Osteocyte (in vitro differentiated cells): Measurements from ENCODE around the gene IFIT2. TPM values are rescaled to one million over a fixed set of nuclear protein-coding genes. Genes with fewer than 3 reads are reported as not detected.
A peak's percentile ranks its signal among the peaks of the same experiment; 100 is the strongest.

ENCODE experiments used
- DNase-seq: peaks from one replicate; pipeline ENCODE4 v3.0.0; 2021; ENCODE audit warnings: mixed read lengths; ENCODE audit not compliant: unreplicated experiment; ENCODE audit errors: extremely low spot score
- H3K27ac Mint-ChIP-seq: one replicate; pipeline ENCODE4 v1.8.0; 2021; ENCODE audit warnings: mild to moderate bottlenecking, mixed read lengths; ENCODE audit not compliant: unreplicated experiment
- H3K27me3 Mint-ChIP-seq: one replicate; pipeline ENCODE4 v1.8.0; 2021; ENCODE audit warnings: mixed read lengths; ENCODE audit not compliant: unreplicated experiment
- H3K36me3 Mint-ChIP-seq: one replicate; pipeline ENCODE4 v1.8.0; 2021; ENCODE audit warnings: mixed read lengths; ENCODE audit not compliant: unreplicated experiment
- H3K4me1 Mint-ChIP-seq: one replicate; pipeline ENCODE4 v1.8.0; 2021; ENCODE audit warnings: mixed read lengths; ENCODE audit not compliant: unreplicated experiment
- H3K4me3 Mint-ChIP-seq: one replicate; pipeline ENCODE4 v1.8.0; 2021; ENCODE audit warnings: mild to moderate bottlenecking, moderate library complexity, mixed read lengths; ENCODE audit not compliant: unreplicated experiment
- H3K9me3 Mint-ChIP-seq: one replicate; pipeline ENCODE4 v1.8.0; 2021; ENCODE audit warnings: mixed read lengths; ENCODE audit not compliant: unreplicated experiment
- CTCF ChIP-seq: fragments of 200-600 bp; sonication (generic); IDR thresholded peaks from 2 replicates; pipeline ENCODE4 v1.5.0; 2021; ENCODE audit warnings: antibody characterized with exemption, mild to moderate bottlenecking, moderate library complexity
- total RNA-seq: library from RNA; stranded (reverse); gene quantifications from 2 replicates; pipeline ENCODE4 v1.2.1, GENCODE V29; 2021

IFIT2 gene
- total RNA-seq, 1 donor from 2014 or later: 8.8 TPM

DNA sequence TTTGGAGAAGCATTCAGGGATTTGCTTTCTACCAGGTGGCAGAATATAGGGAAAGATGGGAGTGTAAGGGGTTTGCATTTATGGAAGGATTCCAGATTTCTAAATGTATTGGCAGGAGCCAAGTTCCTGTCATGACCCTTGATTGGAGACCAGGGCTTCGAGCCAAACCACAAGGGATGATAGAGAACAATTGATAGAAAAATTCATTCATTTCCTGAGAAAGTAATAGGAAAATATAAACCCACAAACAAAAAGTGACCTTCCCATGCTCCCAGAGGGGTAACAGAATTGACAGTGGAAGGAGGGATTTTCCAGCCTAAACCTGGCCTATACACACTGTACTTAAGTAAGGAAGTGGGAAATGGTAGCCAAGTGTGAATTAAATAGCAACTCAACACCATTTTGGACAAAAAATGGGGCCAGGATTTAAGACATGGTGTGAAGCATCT, 22.4 kb upstream of the IFIT2 start:
- TF ChIP-seq CTCF: no peak
- H3K9me3 Mint-ChIP-seq: peaks cover 5% of the 10 kb centered on the region
- DNase-seq: no peak
- no peaks in the 10 kb centered on the region for H3K36me3 Mint-ChIP-seq
- H3K4me1 Mint-ChIP-seq: peaks cover 90% of the 10 kb centered on the region
- no peaks in the 10 kb centered on the region for H3K27me3 Mint-ChIP-seq
- H3K4me3 Mint-ChIP-seq: peak overlapping the region; percentile 5
- H3K27ac Mint-ChIP-seq: peak overlapping the region; percentile 91

DNA sequence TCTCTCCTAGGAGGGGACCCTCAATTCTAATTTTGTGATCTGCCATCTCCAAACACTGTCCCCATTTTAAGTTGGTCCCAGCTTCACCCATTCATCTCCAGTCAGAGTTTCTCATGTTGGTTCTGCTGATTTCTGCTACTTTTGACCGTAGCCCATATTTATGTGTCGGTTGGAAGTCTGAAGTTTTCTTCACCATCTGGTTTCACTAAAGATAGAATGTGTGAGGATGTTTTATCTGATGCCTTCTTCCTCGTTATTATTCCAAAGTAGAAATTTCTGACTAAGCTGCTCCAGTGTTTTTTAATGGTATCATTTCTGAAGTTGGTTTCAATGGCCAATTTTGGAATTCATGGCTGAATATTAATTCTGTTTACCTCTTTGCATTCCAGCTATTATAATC, 21.3 kb upstream of the IFIT2 start:
- peaks cover 5% of the 10 kb centered on the region for H3K9me3 Mint-ChIP-seq
- no peak for TF ChIP-seq CTCF
- peak overlapping the region; percentile 70 for H3K27ac Mint-ChIP-seq
- DNase-seq: no peak
- H3K4me1 Mint-ChIP-seq: peaks cover 90% of the 10 kb centered on the region
- H3K27me3 Mint-ChIP-seq: no peaks in the 10 kb centered on the region
- no peak overlapping the region for H3K4me3 Mint-ChIP-seq
- H3K36me3 Mint-ChIP-seq: no peaks in the 10 kb centered on the region

DNA sequence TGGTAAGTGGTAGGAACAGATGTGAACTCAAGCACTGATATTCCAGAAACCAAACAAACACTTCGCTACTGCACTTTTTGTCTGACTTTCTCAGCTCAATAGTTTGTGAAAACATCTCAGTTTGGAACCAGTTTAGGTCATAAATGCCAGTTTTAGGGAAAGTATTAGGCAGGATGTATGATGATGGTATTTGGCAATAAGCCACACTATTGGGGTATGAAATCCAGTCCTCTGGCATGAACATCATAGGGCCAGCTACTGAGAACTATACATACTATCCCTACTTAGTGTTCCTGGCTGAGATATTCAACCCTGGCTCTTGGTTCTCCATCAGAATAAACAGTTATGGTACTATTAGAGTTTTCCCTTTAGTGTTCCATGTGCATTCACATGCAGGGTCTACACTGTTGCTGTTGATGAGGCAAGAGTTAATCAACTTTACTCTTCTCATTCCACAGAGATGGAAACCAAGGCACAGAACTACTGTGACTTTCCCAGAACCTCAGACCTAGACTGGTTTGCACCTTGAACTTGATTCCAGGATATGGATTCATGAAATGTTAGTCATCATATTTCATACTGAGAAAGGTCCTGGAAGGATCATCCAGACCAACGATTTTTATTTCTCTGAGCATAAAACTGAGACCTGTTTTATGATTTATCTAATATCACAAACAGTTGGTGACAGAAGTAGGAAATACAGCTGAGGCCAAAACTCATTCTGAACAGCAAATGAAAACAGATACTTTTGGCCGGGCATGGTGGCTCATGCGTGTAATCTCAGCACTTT, 20.0 kb upstream of the IFIT2 start:
- peaks cover 5% of the 10 kb centered on the region for H3K9me3 Mint-ChIP-seq
- peaks cover 89% of the 10 kb centered on the region for H3K4me1 Mint-ChIP-seq
- H3K36me3 Mint-ChIP-seq: no peaks in the 10 kb centered on the region
- H3K27me3 Mint-ChIP-seq: no peaks in the 10 kb centered on the region
- H3K4me3 Mint-ChIP-seq: no peak overlapping the region
- H3K27ac Mint-ChIP-seq: peak overlapping the region; percentile 70
- TF ChIP-seq CTCF: no peak
- DNase-seq: no peak

DNA sequence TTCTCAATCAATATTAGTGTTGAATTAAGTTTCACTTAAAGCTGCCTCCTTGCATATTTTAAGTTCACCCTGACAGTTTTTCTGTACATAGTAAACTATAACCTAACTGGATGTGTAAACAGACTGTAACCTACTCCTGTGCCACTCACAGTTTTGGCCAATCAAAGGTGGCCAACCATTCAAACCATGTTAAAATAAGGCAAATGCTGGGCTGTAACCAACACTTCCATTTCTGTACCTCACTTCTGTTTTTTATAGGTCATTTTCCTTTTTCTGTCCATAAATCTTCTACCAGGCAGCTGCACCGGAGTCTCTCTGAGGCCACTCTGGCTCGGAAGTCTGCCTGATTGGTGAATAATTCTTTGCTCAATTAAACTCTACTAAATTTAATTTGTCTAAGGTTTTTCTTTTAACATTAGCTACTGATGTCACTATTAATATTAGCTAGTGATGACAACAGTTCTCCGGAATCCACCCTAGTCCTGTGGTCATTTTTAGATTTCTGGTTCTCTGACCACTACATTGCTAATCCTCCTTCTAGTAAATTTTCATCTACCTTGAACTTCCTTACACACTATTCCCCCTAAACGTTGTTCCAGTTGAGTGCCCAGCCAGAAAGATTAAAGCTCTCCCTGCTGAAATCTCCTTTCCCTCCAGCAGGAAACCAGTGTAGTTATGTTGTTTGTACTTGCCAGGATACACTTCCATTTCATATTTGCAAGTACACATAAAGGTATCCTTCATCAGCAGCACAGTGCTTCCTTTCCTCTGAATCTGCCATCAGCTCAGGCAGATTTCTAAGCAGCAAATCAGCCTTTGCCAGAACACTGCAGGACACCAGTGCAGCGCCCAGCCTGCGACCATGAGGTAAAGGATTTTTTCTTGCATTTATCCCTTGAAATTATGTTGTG, 18.6 kb upstream of the IFIT2 start:
- DNase-seq: no peak
- Mint-ChIP-seq H3K36me3 (no peaks in the 10 kb centered on the region), H3K4me3 (peak overlapping the region; percentile 33), H3K9me3 (peaks cover 5% of the 10 kb centered on the region), H3K27ac (peak overlapping the region; percentile 88), H3K4me1 (peaks cover 74% of the 10 kb centered on the region), H3K27me3 (no peaks in the 10 kb centered on the region)
- TF ChIP-seq CTCF: no peak
